HepG2 (cell line): Measurements from ENCODE around the gene TMEM63B.

Experiments
- MAFK ChIP-seq, 2 experiments: IDR thresholded peaks in 1 of 2; conservative IDR thresholded peaks in 1 of 2; 2 replicates each; pipeline ENCODE4 v1.6.1; 2011; ENCODE audit warnings: improper control_type of control experiment in 2 of 2, low read length in 2 of 2
- PBX3 ChIP-seq: sonication (generic); formaldehyde crosslinking; IDR thresholded peaks from 2 replicates; pipeline ENCODE4 v1.8.1; 2023; ENCODE audit warnings: missing genetic modification reagents, inconsistent platforms, borderline replicate concordance
- ZBTB49 ChIP-seq: sonication (generic); formaldehyde crosslinking; IDR thresholded peaks from 2 replicates; pipeline ENCODE4 v1.4.0; 2020; ENCODE audit warnings: missing genetic modification reagents, borderline replicate concordance
- ZNF296 ChIP-seq: sonication (generic); formaldehyde crosslinking; conservative IDR thresholded peaks from 2 replicates; pipeline ENCODE4 v1.5.0; 2020; ENCODE audit warnings: mild to moderate bottlenecking, missing genetic modification reagents

- TF ChIP-seq MAFK (conservative IDR thresholded peaks at IDR 0.05 in 1 of 2, IDR thresholded peaks at IDR 0.05 in 1 of 2; ENCODE audit: low read length in 2 of 2) (no peak), ZNF296 (CRISPR knock-in tag) (no peak), PBX3 (CRISPR knock-in tag) (no peak), ZBTB49 (CRISPR knock-in tag) (no peak)
Observed at GRCh38 chr6:44177691-44178423, 50.5 kb downstream of the TMEM63B start.
